ENCODE measurements around the gene C1QB.
A peak's percentile ranks its signal among the peaks of the same experiment; 100 is the strongest.
"Not testable (repeated sequence)": the region's sequence is repeated elsewhere in the genome, so short reads cannot be mapped to it uniquely, and the experiment has no call there.

The C1QB gene

DNA sequence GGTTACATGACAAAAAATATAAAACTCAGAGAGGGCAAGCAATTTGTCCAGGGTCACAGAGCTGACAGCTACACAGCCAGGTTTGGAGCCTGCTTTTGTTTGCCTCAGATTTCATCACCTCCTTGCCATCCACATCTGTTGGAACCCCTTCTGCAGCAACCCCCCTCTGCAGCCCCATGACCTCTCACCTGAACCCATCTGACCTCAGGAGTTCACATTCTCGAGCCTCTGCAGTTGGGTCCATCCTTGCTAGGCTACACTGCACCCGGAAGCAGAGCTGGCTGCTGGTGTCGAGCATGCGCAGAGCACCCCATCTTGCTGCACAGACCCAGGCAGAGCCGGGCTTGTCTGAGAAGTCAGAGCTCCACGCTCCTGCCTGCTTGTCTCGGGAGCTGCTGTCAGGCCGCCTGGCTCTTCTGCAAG lies 10.0 kb downstream of the C1QB start:
- DNase-seq (ENCODE audit: low spot score), result no peak

GRCh38 chr1:22665752-22666151 lies 12.7 kb downstream of the C1QB start:
- DNase-seq (ENCODE audit: low spot score), result peak; percentile 43

GRCh38 chr1:22666412-22666811 lies 13.4 kb downstream of the C1QB start:
- DNase-seq (ENCODE audit: low spot score), result no peak

DNA sequence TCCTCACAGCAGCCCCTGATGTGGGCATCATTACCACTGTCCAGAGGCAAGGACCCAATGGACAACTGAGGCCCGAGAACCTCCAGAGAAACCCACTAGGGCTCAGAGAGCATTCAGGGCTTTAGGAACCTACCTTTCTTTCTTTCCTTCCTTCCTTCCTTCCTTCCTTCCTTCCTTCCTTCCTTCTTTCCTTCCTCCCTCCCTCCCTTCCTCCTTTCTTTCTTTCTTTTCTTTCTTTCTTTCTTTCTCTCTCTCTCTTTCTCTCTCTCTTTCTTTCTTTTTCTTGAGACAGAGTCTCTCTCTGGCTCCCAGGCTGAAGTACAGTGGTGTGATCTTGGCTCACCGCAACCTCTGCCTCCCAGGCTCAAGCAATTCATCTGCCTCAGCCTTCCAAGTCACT lies 15.8 kb downstream of the C1QB start:
- not testable (repeated sequence) for DNase-seq (ENCODE audit: low spot score)

DNA sequence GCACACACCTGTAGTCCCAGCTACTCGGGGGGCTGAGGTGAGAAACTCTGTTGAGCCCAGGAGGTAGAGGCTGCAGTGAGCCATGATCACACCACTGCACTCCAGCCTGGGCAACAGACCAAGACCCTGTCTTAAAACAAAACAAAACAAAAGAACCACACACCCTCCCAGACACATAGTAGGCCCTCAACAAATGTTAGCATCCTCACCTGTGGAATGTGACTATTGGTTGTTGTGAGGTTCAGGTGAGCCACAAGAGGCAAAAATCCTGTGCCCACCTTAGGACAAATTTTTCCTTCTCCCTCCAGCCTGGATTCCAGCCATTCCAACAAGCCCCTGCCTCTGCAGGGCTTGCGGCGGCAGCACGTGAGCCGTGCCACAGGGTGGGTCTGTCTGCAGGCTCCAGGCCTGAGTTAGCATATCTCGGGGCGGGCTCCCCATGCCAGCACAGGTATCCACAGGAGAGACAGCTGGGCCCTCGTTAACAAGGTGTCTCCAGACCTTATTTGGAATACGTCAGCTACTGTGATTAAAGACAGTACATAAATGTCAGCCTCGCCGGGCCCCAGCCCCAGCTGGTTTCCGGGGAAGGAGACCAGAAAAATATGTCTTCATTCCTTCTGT lies 17.4 kb downstream of the C1QB start:
- no peak for DNase-seq (ENCODE audit: low spot score)

GRCh38 chr1:22671999-22672398 lies 19.0 kb downstream of the C1QB start:
- DNase-seq (ENCODE audit: low spot score), result no peak

DNA sequence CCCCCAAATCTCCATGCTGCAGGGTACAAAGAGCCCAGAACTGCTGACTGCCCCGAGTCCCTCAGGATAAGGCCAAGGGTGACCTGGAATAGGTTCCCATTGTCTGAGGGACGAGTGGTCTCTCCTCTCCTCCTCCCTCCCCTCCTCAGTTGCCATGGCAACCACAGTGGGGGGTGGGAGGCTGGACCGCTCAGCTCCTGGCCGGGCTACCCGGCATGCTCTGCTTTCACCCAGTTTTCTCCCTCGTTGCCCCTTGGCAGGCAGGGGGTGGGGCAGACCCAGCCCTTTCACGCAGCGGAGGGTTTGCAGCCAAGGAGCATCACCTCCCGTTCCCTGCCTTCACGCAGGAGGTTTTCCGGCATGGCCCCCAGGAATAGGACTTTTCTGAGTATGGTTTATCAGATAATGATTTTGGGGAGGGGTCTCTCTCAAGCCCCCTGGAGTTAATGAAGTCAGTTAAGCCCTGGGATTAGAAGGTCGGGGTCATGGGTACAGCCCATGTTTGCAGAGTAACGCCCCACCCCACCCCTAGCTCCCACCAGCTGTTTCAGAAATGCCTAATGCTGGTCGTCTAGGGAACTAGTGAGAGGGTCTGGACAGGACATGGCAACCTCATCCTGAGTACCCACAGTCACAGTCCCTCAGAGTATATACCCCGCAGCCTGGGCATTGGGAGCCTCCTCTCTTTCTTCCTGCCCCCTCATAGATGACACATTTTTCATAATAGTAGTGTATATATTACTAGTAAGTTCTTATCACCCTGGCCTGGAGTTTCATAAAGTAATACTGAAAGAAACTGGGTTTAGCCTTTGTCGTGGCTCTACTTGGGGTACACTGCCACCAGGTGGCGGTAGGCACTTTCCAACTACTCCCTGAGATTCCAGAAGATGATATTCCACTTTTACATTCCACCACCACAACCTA lies 20.7 kb downstream of the C1QB start:
- DNase-seq (ENCODE audit: low spot score), result peak; percentile 70

DNA sequence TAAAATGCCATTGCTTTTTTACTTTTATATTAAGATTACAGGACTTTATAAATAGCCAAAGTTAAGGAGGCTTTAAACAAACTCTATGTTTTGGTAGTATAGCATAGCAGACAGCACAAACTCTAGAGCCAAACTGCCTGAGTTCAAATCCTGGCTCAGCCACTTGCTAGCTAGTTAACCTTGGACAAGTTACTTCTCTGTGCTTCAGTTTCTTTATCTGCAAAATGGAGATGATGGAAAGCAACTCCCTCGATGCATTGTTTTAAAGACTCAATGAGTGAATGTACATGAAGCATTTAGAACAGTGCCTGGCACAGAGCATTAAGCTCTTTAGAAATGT lies 21.3 kb downstream of the C1QB start:
- DNase-seq (ENCODE audit: low spot score), result no peak

- DNase-seq (ENCODE audit: low spot score), result not testable (repeated sequence)
Observed at GRCh38 chr1:22676151-22676550, 23.1 kb downstream of the C1QB start.

- no peak for DNase-seq (ENCODE audit: low spot score)
Observed at GRCh38 chr1:22676916-22677583, 24.0 kb downstream of the C1QB start.

GRCh38 chr1:22677931-22678896 lies 25.2 kb downstream of the C1QB start:
- DNase-seq (ENCODE audit: low spot score), result no peak

- DNase-seq (ENCODE audit: low spot score), result no peak
Observed at GRCh38 chr1:22680726-22681125, 27.7 kb downstream of the C1QB start.

GRCh38 chr1:22681556-22682276 lies 28.7 kb downstream of the C1QB start:
- DNase-seq (ENCODE audit: low spot score), result no peak

DNA sequence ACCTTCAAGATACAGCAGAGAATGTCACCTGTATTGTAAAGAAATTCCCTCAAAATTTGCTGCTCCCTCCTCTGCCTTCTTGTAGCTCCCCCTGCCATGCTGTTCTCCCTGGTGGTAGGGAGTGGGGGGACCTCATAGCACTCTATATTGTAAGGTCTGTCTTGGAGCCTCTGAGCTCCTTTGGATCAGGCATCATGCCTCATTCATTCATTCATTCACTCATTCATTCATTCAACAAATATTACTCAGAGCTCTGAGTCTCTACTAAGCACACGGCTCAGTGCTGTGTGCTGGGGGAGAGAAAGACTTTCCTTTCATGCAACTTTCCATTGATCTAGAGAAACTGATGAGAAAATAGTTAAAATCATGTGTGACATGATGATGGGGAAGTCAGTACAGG lies 30.5 kb downstream of the C1QB start:
- no peak for DNase-seq (ENCODE audit: low spot score)

- no peak for DNase-seq (ENCODE audit: low spot score)
Observed at GRCh38 chr1:22685591-22686059, 32.6 kb downstream of the C1QB start.

DNA sequence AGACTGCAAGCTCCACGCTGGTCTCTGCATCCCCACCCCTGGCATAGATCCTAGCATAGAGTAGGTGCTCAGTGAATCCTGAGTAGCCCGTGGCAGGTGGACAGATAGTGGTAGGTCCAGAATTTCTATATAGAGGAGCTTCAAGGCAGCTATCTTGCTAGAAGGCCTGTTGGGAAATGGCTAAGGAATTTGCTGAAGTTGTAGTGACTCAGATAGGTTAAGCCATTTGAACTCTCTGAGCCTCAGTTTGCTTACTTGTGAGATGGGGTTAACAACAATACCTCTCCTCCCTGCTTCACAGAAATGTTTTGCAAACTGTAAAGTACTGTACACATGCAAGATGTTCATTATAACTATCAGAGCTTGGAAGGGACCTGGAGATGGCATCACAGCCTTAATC lies 34.2 kb downstream of the C1QB start:
- no peak for DNase-seq (ENCODE audit: low spot score)

DNA sequence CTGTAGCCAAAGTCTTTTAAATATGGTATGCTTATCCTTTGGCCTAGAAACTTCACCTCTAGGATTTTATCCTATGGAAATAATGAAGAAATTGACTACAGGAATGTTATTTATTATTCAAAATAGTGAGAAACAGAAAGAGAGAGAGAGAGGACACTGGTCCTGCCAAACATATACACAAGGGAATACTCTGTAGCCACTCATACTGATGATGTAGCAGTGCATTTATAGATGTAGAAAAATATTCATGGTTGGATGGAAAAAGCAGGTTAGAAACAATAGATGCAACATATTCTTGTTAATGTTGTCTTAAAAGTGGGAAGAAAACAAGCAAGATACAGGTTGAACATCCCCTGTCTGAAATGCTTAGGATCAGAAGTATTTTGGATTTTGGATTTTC lies 35.4 kb downstream of the C1QB start:
- no peak for DNase-seq (ENCODE audit: low spot score)

DNA sequence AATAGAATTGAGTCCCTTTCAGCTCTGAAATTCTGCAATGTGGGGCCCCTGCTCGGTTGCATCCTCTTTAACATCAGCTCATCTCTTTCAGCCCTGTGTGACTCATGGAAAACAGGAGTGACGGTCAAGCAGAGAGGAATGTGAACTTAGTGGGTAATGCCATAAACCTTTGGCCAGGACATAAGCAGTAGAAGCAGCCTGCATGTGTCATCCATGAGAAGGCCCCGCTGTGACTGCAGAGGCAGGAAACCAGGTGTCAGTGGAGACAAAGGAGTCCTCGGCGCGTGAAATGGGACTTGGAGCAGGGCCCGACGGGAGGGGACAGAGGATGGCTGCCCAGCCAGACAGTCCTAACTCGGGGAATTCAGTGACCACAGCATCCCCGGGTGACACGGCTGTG lies 36.5 kb downstream of the C1QB start:
- no peak for DNase-seq (ENCODE audit: low spot score)

DNA sequence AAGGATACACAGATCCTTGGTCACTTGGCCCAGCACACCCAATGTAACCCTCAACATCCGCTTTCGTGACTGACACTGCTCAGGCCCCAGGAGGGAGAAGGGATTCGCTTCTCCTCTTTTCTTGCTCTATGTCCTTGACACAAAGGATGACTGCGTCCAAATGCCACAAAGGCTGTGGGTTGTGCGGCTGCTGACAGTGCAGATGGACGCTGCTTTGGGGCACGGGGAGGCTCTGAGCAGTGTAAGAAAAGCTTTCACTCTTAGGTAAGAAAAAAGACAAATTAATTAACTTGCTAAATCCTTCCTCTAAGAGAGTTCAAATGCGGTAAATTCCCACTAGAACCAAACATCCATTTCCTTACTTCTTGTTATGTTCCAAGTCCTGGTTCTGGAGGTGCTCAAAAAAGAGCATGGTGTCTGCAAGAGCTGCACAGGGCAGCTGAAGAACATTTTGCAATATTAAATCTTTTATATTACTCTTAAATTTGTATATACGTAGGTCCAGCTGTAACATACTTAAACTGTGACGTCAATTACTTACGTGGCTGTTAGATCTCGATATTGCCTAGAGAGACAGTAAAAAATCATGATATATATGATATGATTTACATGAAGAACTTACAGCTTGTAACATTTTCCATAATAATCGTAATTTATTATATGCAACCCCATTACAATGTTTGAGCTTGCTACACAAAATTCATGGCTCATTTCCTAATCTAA lies 38.2 kb downstream of the C1QB start:
- DNase-seq (ENCODE audit: low spot score), result no peak

- DNase-seq (ENCODE audit: low spot score), result no peak
Observed at GRCh38 chr1:22694172-22694571, 41.1 kb downstream of the C1QB start.

All from Ammon's horn (tissue), 1 donor.